ENCODE results near the gene ARL4C. TPM values are rescaled to one million over a fixed set of nuclear protein-coding genes. Genes with fewer than 3 reads are reported as not detected.

The ARL4C gene
- polyA plus RNA-seq, 2 of the 4 experiments (the other 2 are of a cell fraction): 70.4 to 70.9 TPM

GRCh38 chr2:234488913-234489451 is 7.9 kb downstream of the ARL4C start:
- ChIA-PET POLR2A (no interaction called here), CTCF (no interaction called here)
- FAIRE-seq: no peak
- no peak for TF ChIP-seq HEYL (CRISPR knock-in tag; IDR thresholded peaks at IDR 0.05)
- TF ChIP-seq POLR2A (IDR thresholded peaks at IDR 0.05; ENCODE audit: low read length): no peak
- TF ChIP-seq, protein P1, sequence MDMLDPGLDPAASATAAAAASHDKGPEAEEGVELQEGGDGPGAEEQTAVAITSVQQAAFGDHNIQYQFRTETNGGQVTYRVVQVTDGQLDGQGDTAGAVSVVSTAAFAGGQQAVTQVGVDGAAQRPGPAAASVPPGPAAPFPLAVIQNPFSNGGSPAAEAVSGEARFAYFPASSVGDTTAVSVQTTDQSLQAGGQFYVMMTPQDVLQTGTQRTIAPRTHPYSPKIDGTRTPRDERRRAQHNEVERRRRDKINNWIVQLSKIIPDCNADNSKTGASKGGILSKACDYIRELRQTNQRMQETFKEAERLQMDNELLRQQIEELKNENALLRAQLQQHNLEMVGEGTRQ (IDR thresholded peaks at IDR 0.05): no peak
- TF ChIP-seq, protein P2, sequence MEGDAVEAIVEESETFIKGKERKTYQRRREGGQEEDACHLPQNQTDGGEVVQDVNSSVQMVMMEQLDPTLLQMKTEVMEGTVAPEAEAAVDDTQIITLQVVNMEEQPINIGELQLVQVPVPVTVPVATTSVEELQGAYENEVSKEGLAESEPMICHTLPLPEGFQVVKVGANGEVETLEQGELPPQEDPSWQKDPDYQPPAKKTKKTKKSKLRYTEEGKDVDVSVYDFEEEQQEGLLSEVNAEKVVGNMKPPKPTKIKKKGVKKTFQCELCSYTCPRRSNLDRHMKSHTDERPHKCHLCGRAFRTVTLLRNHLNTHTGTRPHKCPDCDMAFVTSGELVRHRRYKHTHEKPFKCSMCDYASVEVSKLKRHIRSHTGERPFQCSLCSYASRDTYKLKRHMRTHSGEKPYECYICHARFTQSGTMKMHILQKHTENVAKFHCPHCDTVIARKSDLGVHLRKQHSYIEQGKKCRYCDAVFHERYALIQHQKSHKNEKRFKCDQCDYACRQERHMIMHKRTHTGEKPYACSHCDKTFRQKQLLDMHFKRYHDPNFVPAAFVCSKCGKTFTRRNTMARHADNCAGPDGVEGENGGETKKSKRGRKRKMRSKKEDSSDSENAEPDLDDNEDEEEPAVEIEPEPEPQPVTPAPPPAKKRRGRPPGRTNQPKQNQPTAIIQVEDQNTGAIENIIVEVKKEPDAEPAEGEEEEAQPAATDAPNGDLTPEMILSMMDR (IDR thresholded peaks at IDR 0.05): no peak
- no peak for TF ChIP-seq RCOR1 (IDR thresholded peaks at IDR 0.05; ENCODE audit: low read depth, low read length)
- TF ChIP-seq EP300 (IDR thresholded peaks at IDR 0.05): no peak
- TF ChIP-seq, protein P3, sequence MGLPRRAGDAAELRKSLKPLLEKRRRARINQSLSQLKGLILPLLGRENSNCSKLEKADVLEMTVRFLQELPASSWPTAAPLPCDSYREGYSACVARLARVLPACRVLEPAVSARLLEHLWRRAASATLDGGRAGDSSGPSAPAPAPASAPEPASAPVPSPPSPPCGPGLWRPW (IDR thresholded peaks at IDR 0.05): no peak
- no peak for TF ChIP-seq HOXB5 (CRISPR knock-in tag; IDR thresholded peaks at IDR 0.05)
- Histone ChIP-seq H3K4me1 (peaks cover 43% of the 10 kb centered on the region), H3K27ac (peak overlapping the region in 1 of 2 experiments; percentile 54; a peak in 2 of 6 replicates), H3K4me3 (no peak overlapping the region), H3K4me2 (no peak overlapping the region), H3K9me3 (no peaks in the 10 kb centered on the region)
- ATAC-seq: peak in 1 of 2 experiments; percentile 29; a peak in 1 of 6 replicates
- DNase-seq (ENCODE audit: low read depth in 1 of 2, low spot score in 1 of 2): no peak
- WGBS (ENCODE audit: missing lambda C conversion rate): 71% methylated on average over 8 of the region's 8 CpGs

- Histone ChIP-seq H3K4me3 (no peak overlapping the region), H3K4me1 (peaks cover 41% of the 10 kb centered on the region), H3K9me3 (no peaks in the 10 kb centered on the region), H3K4me2 (no peak overlapping the region), H3K27ac (peak overlapping the region in 1 of 2 experiments; percentile 54; a peak in 2 of 6 replicates)
- DNase-seq (ENCODE audit: low read depth in 1 of 2, low spot score in 1 of 2) (no peak), FAIRE-seq (no peak), ATAC-seq (no peak)
- 91% methylated on average over 1 of the region's 1 CpG for WGBS (ENCODE audit: missing lambda C conversion rate)
- CTCF ChIA-PET: no interaction called here
- no peak for TF ChIP-seq CHD4 (IDR thresholded peaks at IDR 0.05; ENCODE audit: borderline replicate concordance)
- TF ChIP-seq ESRRA (IDR thresholded peaks at IDR 0.05; ENCODE audit: borderline replicate concordance, low read length): no peak
- no peak for TF ChIP-seq EP300 (IDR thresholded peaks at IDR 0.05)
- TF ChIP-seq, protein P4, sequence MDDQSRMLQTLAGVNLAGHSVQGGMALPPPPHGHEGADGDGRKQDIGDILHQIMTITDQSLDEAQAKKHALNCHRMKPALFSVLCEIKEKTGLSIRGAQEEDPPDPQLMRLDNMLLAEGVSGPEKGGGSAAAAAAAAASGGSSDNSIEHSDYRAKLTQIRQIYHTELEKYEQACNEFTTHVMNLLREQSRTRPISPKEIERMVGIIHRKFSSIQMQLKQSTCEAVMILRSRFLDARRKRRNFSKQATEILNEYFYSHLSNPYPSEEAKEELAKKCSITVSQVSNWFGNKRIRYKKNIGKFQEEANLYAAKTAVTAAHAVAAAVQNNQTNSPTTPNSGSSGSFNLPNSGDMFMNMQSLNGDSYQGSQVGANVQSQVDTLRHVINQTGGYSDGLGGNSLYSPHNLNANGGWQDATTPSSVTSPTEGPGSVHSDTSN (IDR thresholded peaks at IDR 0.05): no peak
- no peak for TF ChIP-seq RARB (CRISPR knock-in tag; IDR thresholded peaks at IDR 0.05)
- TF ChIP-seq GATA3 (IDR thresholded peaks at IDR 0.05; ENCODE audit: borderline replicate concordance): no peak
- TF ChIP-seq, protein P3 (IDR thresholded peaks at IDR 0.05): no peak
- TF ChIP-seq PHF8 (IDR thresholded peaks at IDR 0.05; ENCODE audit: borderline replicate concordance, low read depth): no peak
- TF ChIP-seq FOSB (CRISPR knock-in tag; IDR thresholded peaks at IDR 0.05): no peak
- POLR2A ChIA-PET: no interaction called here
These were observed 8.4 kb downstream of the ARL4C start for GRCh38 chr2:234488486-234488885.

DNA sequence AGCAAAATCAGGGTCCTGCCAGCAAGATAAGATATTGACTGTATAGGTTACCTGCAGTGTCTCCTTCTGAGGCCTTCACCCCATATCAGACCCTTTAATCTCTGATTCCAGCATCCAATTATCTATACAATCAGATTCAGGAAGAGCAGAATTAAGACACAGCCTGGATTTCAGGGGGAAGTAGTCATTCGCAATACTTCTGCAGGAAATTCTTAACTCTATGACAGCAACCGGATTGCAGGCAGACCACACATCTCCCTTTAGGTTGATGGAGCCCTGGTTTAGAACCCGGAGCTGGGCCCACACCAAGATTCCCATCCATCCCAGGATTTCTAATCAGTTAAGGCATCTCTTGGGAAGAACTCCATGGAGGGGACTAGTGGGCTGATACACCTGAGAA is 9.5 kb downstream of the ARL4C start:
- no peak for FAIRE-seq
- Histone ChIP-seq H3K27ac (no peak overlapping the region), H3K4me2 (no peak overlapping the region), H3K9me3 (no peaks in the 10 kb centered on the region), H3K4me1 (peaks cover 29% of the 10 kb centered on the region), H3K4me3 (no peak overlapping the region)
- DNase-seq (ENCODE audit: low read depth in 1 of 2, low spot score in 1 of 2): no peak
- TF ChIP-seq POLR2AphosphoS2 (conservative IDR thresholded peaks at IDR 0.05; ENCODE audit: low read length): no peak
- TF ChIP-seq E2F6 (IDR thresholded peaks at IDR 0.05; ENCODE audit: borderline replicate concordance, low read depth): no peak
- no peak for TF ChIP-seq HOXA7 (CRISPR knock-in tag; IDR thresholded peaks at IDR 0.05)
- no peak for TF ChIP-seq RNF2 (IDR thresholded peaks at IDR 0.05; ENCODE audit: borderline replicate concordance, low read depth)
- TF ChIP-seq MYC (IDR thresholded peaks at IDR 0.05; ENCODE audit: borderline replicate concordance, low read length): no peak
- TF ChIP-seq RAD21 (conservative IDR thresholded peaks at IDR 0.05 in 1 of 2, IDR thresholded peaks at IDR 0.05 in 1 of 2): no peak
- ATAC-seq: no peak
- CTCF ChIA-PET: interaction anchor here (0.6 kb wide), 1 partner anchor 17 kb away, joined by 3 read pairs; no protein-coding TSS in a partner anchor
- WGBS (ENCODE audit: missing lambda C conversion rate): 100% methylated on average over 3 of the region's 3 CpGs
- POLR2A ChIA-PET: no interaction called here
